Measurements from ENCODE around the gene SLC15A5. TPM values are rescaled to one million over a fixed set of nuclear protein-coding genes. Genes with fewer than 3 reads are reported as not detected.

The SLC15A5 gene
- polyA plus RNA-seq, 1 experiment = not detected

DNA sequence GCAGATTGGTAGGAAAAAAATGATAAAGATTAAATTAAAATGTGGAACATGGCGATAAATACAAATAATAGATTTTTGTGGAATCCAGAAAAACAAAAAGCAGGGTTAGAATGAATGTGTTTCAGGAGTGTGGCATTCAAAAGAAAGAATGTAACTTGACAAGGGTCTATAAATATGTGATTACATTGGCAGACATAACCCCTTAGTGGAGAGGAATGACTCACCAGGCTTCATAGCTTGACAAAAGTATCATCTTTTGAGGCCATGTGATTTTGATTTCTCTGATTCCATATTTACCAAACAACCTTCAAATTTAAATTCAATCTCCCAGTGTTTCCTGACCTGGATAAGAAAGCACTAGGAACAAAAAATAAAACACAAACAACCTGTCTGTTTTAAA lies 45.5 kb upstream of the SLC15A5 start:
- DNase-seq (ENCODE audit: low read depth) = no peak
- Histone ChIP-seq H3K4me3 (ENCODE audit: low read depth, low read length) (no peak overlapping the region), H3K36me3 (ENCODE audit: control insufficient read depth, insufficient read depth, low read length) (no peaks in the 10 kb centered on the region), H3K27me3 (ENCODE audit: control insufficient read depth, insufficient read depth, low read length) (no peaks in the 10 kb centered on the region)
- TF ChIP-seq, protein P1, sequence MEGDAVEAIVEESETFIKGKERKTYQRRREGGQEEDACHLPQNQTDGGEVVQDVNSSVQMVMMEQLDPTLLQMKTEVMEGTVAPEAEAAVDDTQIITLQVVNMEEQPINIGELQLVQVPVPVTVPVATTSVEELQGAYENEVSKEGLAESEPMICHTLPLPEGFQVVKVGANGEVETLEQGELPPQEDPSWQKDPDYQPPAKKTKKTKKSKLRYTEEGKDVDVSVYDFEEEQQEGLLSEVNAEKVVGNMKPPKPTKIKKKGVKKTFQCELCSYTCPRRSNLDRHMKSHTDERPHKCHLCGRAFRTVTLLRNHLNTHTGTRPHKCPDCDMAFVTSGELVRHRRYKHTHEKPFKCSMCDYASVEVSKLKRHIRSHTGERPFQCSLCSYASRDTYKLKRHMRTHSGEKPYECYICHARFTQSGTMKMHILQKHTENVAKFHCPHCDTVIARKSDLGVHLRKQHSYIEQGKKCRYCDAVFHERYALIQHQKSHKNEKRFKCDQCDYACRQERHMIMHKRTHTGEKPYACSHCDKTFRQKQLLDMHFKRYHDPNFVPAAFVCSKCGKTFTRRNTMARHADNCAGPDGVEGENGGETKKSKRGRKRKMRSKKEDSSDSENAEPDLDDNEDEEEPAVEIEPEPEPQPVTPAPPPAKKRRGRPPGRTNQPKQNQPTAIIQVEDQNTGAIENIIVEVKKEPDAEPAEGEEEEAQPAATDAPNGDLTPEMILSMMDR (IDR thresholded peaks at IDR 0.05; ENCODE audit: insufficient read depth, low read depth, low read length) = no peak
- CTCF ChIA-PET = interaction anchor here (0.7 kb wide), 1 partner anchor 25 kb away, joined by 3 read pairs; no protein-coding TSS in a partner anchor
- POLR2A ChIA-PET = no interaction called here

DNA sequence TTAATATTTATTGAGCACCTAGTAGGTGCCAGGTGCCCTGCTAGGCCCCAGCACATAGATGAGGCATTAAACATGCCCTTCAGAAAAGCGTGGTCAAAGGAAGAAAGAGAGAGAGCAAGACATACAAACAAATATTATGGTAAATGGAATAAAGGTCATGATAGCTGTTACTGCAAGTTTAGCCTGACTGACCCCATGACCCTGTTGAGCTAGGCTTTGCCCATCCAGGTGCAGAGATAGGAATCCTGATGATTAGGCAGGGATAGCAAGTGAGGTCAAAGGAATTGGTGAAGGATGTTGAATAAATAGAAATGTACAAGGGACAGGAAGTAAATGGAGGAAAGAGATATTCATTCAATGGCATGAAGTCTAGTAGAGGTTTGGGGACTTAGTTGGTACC lies 33.4 kb upstream of the SLC15A5 start:
- no peak for DNase-seq (ENCODE audit: low read depth)
- TF ChIP-seq, protein P1 (IDR thresholded peaks at IDR 0.05; ENCODE audit: insufficient read depth, low read depth, low read length) = no peak
- ChIA-PET CTCF (no interaction called here), POLR2A (no interaction called here)
- Histone ChIP-seq H3K36me3 (ENCODE audit: control insufficient read depth, insufficient read depth, low read length) (no peaks in the 10 kb centered on the region), H3K4me3 (ENCODE audit: low read depth, low read length) (no peak overlapping the region), H3K27me3 (ENCODE audit: control insufficient read depth, insufficient read depth, low read length) (no peaks in the 10 kb centered on the region)

DNA sequence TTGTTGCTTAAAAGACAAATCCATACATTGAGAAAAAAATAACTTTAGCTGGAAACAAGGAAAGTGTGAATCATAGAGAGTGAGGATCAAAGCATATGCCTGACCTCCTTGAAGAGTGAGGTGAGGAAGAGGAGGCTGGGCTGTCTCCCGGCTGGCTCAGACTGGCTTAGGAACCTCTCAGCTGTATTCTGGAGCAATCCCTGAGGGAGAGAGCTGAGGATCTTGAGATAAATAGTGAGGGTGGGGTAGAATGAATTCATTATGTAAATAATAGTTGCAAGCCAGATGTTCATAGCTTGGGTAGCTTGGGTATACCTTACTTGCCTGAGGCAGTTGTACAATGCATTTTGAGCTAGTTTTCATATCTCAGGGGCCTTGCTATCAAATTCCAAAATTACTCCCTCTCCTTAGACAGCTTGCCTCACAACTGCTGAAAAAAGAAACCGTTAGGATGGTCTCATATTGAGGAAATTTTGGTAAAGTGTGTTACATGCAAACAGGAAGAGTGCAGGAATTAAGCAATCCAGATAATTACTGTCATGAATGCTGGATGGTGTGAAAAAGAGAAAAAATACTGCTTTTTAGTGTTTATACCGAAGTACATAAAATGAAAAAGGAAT lies 30.5 kb upstream of the SLC15A5 start:
- POLR2A ChIA-PET = no interaction called here
- TF ChIP-seq, protein P1 (IDR thresholded peaks at IDR 0.05; ENCODE audit: insufficient read depth, low read depth, low read length) = no peak
- Histone ChIP-seq H3K4me3 (ENCODE audit: low read depth, low read length) (no peak overlapping the region), H3K27me3 (ENCODE audit: control insufficient read depth, insufficient read depth, low read length) (no peaks in the 10 kb centered on the region), H3K36me3 (ENCODE audit: control insufficient read depth, insufficient read depth, low read length) (no peaks in the 10 kb centered on the region)
- CTCF ChIA-PET = no interaction called here
- no peak for DNase-seq (ENCODE audit: low read depth)

DNA sequence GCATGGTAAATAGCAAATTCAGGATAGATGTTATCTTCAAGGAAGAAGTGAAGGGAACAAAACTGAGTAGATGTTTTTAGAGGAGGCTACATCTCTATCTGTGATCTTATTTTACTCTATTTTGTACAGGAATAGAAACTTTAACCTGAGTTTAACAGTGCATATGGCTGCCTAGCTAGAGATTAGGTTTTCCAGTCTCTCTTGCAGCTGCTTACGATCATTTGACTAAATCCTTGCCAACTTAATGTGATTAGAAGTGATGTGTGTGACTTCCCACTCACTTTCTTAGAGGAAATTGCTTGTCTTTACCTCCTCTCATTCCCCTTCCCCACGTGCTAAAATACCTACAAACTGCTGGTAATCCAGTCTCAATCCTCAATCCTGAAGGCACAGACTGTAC lies 26.5 kb upstream of the SLC15A5 start:
- no peaks in the 10 kb centered on the region for H3K36me3 ChIP-seq (ENCODE audit: control insufficient read depth, insufficient read depth, low read length)
- no peak for DNase-seq (ENCODE audit: low read depth)
- ChIA-PET CTCF (no interaction called here), POLR2A (no interaction called here)
- H3K4me3 ChIP-seq (ENCODE audit: low read depth, low read length) = no peak overlapping the region
- TF ChIP-seq, protein P1 (IDR thresholded peaks at IDR 0.05; ENCODE audit: insufficient read depth, low read depth, low read length) = no peak
- H3K27me3 ChIP-seq (ENCODE audit: control insufficient read depth, insufficient read depth, low read length) = no peaks in the 10 kb centered on the region

DNA sequence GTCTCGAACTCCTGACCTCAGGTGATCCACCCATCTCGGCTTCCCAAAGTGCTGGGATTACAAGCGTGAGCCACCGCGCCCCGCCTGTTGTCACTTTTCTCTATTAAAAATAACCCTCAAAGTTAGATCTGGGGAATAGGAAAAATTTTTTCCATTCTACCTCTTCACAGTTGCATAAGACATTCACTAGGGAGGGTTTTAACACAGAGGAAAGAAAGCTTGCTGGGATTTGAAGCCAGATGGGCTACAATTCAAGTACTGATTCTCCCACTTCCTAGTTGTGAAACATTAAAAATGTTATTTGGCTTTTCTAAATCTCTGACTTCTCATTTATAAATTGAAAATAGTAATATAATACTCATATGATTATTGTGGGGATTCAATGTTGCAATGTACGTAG lies 23.3 kb upstream of the SLC15A5 start:
- DNase-seq (ENCODE audit: low read depth) = no peak

More for the DNA sequence above, 23.3 kb upstream of the SLC15A5 start:
- POLR2A ChIA-PET = no interaction called here
- H3K27me3 ChIP-seq (ENCODE audit: control insufficient read depth, insufficient read depth, low read length) = no peaks in the 10 kb centered on the region
- H3K36me3 ChIP-seq (ENCODE audit: control insufficient read depth, insufficient read depth, low read length) = no peaks in the 10 kb centered on the region
- no peak overlapping the region for H3K4me3 ChIP-seq (ENCODE audit: low read depth, low read length)
- TF ChIP-seq, protein P1 (IDR thresholded peaks at IDR 0.05; ENCODE audit: insufficient read depth, low read depth, low read length) = no peak
- CTCF ChIA-PET = no interaction called here
